Small intestine (tissue), 7 donors: Measurements from ENCODE around the gene RAB29. TPM values are rescaled to one million over a fixed set of nuclear protein-coding genes. Genes with fewer than 3 reads are reported as not detected.

Experiments
- DNase-seq, 2 donors: peaks; one replicate each; pipeline versions ENCODE4 v3.0.0 to v3.0.0-alpha.2; 2013
- FAIRE-seq: peaks from 2 replicates; lab custom pipeline; 2012; peaks lifted over from hg19 to GRCh38; lab: Jason Lieb, UNC
- H3K27ac ChIP-seq, 3 donors: one replicate each; pipeline ENCODE4 v1.5.1; 2013; ENCODE audit warnings: low read length in 2 of 3, mild to moderate bottlenecking in 2 of 3, control low read depth in 1 of 3, inconsistent platforms in 1 of 3, low read depth in 1 of 3, moderate library complexity in 1 of 3
- H3K27me3 ChIP-seq, 3 donors: one replicate each; pipeline ENCODE4 v1.6.1; 2013; ENCODE audit warnings: low read length in 3 of 3, inconsistent platforms in 1 of 3; ENCODE audit not compliant: control insufficient read depth in 3 of 3, insufficient read depth in 3 of 3
- H3K36me3 ChIP-seq, 3 donors: one replicate each; pipeline ENCODE4 v1.6.1; 2013; ENCODE audit warnings: low read length in 3 of 3, inconsistent platforms in 1 of 3, low read depth in 1 of 3, mild to moderate bottlenecking in 1 of 3, moderate library complexity in 1 of 3; ENCODE audit not compliant: control insufficient read depth in 3 of 3, insufficient read depth in 2 of 3
- H3K4me1 ChIP-seq, 3 donors: one replicate each; pipeline ENCODE4 v1.6.1; 2013; ENCODE audit warnings: low read length in 2 of 3, inconsistent platforms in 1 of 3, low read depth in 1 of 3, mild to moderate bottlenecking in 1 of 3, moderate library complexity in 1 of 3; ENCODE audit not compliant: control insufficient read depth in 3 of 3, insufficient read depth in 2 of 3
- H3K4me3 ChIP-seq, 3 donors: one replicate each; pipeline ENCODE4 v1.5.1; 2013; ENCODE audit warnings: low read length in 3 of 3, control low read depth in 1 of 3, inconsistent platforms in 1 of 3, low read depth in 1 of 3, mild to moderate bottlenecking in 1 of 3, moderate library complexity in 1 of 3
- H3K9me3 ChIP-seq, 2 donors: one replicate each; pipeline ENCODE4 v1.6.1; 2013; ENCODE audit warnings: low read depth in 1 of 2, low read length in 1 of 2; ENCODE audit not compliant: control insufficient read depth in 2 of 2, insufficient read depth in 1 of 2
- WGBS, 3 donors: extraction: QIAGEN DNeasy Blood & Tissue Kit; methylation state at CpG; one replicate each; pipeline ENCODE4 v1.1.7; 2013; 5-methylcytosine and 5-hydroxymethylcytosine counted together
- polyA plus RNA-seq, 4 donors: library from polyadenylated mRNA; stranded (reverse) in 3 of 4; unstranded in 1 of 4; fragments of 200-250 nt in 3 of 4; fragments of 120-200 nt in 1 of 4; gene quantifications; one replicate each; pipeline versions ENCODE4 v1.2.1 to v1.2.3, GENCODE V29; 2013
- donor health status: healthy with polysubstance abuse.
- donor health status: control.
- donor health status: control.
- donor health status: Bipolar disorder and iron deficiency.
- donor health status: healthy.

RAB29 gene
- polyA plus RNA-seq, 4 donors = 7.4 to 152 (median 8.9) TPM

DNA sequence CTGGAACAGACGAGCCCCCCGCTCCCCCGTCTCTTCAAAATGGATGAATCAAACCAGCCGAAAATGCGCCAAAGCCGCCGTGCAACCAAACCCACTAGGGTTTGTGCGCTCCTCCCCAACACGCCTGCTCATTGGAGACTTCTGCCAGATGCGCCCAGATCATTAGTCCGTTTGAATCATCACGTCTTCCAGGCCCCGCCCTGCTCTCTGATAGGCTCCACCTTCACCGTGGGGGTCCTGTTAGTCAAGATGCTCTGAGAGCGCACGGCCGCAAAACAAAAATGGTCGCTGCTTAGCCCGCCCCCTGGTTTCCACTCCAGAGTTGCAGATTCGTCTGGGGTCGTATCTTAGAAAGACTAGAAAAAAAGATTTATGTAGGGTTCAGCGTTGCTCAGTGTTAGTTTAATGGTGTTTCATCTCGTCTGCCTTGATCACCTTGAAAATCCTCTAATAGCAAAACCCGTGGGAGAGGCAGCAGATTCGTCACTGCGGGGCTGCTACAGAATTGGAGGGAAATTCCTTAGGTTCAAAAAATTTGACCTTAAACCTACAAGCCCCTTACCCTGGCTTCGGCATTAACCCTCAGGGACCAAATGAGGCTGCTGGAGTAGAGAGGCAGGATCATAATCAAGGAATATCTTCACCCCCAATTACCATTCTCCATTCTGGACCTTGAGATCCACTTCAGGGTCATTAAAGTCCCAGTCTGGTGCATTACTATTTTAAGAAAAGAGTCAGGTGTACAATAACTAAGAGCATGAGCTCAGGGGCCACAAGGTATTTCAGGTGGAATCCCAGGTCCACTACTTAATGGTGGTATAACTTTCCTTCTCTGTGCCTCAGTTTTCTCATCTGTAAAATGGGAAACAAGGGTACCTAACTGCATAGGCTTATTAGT is 24.9 kb downstream of the RAB29 start, which contains the start of gene NUCKS1:
TSS of gene NUCKS1 (minus strand) at position 45 of the 898 bp plus-strand sequence. CDS start 209 bp downstream, outside the sequence.
- Histone ChIP-seq H3K4me1 (peaks cover 0 to 9% (median 9%) of the 10 kb centered on the region in 3 donors), H3K4me3 (peak within 1 kb of the TSS; percentile 92 to 99 (median 94)), H3K9me3 (no peaks in the 10 kb centered on the region), H3K27ac (peak within 1 kb of the TSS; percentile 95 to 99 (median 97)), H3K36me3 (no peaks in the 10 kb centered on the region), H3K27me3 (no peaks in the 10 kb centered on the region)
- 0 to 1% (median 1%) methylated on average over 27 of the region's 27 CpGs for WGBS, 3 donors
- DNase-seq = peak; percentile 98 to 99
- no peak for FAIRE-seq

GRCh38 chr1:205749234-205750137 is 25.8 kb downstream of the RAB29 start:
- Histone ChIP-seq H3K27me3 (no peaks in the 10 kb centered on the region), H3K36me3 (no peaks in the 10 kb centered on the region), H3K4me1 (peaks cover 3 to 14% (median 9%) of the 10 kb centered on the region in 3 donors), H3K4me3 (peak overlapping the region; percentile 92 to 99 (median 94)), H3K27ac (peak overlapping the region; percentile 95 to 99 (median 97)), H3K9me3 (no peaks in the 10 kb centered on the region)
- peak; percentile 95 to 98 for DNase-seq
- FAIRE-seq = no peak
- WGBS, 3 donors = 0 to 1% (median 1%) methylated on average over 34 to 81 of the region's 81 CpGs

DNA sequence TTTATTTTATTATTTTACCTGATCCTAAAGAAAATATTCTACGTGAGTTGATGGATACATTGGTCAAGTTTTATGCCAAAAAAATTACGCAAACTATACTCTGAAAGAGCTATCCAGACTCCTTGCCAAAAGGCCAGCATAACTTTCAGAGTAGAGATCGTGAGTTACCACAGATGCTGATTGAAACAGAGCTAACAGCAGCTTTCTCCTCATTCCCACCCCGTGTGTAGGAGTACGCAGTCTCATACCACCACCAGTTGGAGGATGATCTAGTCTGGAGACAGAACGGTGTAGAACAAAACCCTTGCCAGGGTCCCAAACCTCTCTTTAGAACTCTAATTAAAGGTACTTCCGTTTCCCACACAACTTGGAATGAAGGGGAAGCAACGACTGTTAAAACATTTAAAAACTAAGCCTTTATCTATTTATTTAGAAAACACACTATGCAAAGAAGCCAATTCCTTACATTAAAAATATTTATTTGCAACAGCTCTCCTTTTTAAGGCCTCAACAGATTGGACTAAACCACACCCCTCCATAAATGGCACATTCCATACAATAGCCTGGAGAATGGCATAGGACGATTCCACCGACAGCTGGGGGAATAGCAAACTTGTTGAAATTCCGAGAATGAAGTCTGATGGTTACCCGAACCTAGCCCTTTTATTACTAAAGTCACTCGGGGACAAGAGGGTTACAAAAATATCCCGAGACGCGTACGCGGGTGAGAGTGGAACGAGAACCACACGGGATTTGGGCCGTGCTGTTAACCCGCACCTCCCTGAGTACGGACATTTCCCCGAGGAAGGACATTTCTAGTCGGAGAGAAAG is 26.7 kb downstream of the RAB29 start:
- H3K4me1 ChIP-seq = peaks cover 3 to 14% (median 9%) of the 10 kb centered on the region in 3 donors
- peak overlapping the region; percentile 92 to 99 (median 94) for H3K4me3 ChIP-seq
- 0 to 1% (median 0%) methylated on average over 24 to 25 of the region's 25 CpGs for WGBS, 3 donors
- FAIRE-seq (no peak), DNase-seq (peak in 1 of 2 donors; percentile 73)
- H3K27me3 ChIP-seq = no peaks in the 10 kb centered on the region
- no peaks in the 10 kb centered on the region for H3K36me3 ChIP-seq
- H3K9me3 ChIP-seq = no peaks in the 10 kb centered on the region
- peak overlapping the region; percentile 95 to 99 (median 97) for H3K27ac ChIP-seq

GRCh38 chr1:205746757-205747412 is 28.4 kb downstream of the RAB29 start:
- H3K36me3 ChIP-seq = no peaks in the 10 kb centered on the region
- no peak for DNase-seq
- H3K4me3 ChIP-seq = no peak overlapping the region
- no peaks in the 10 kb centered on the region for H3K9me3 ChIP-seq
- FAIRE-seq = no peak
- peak overlapping the region in 1 of 3 donors; percentile 14 for H3K27ac ChIP-seq
- WGBS, 3 donors = 34 to 56% (median 39%) methylated on average over 5 of the region's 5 CpGs
- H3K4me1 ChIP-seq = peaks cover 3 to 23% (median 12%) of the 10 kb centered on the region in 3 donors
- no peaks in the 10 kb centered on the region for H3K27me3 ChIP-seq

DNA sequence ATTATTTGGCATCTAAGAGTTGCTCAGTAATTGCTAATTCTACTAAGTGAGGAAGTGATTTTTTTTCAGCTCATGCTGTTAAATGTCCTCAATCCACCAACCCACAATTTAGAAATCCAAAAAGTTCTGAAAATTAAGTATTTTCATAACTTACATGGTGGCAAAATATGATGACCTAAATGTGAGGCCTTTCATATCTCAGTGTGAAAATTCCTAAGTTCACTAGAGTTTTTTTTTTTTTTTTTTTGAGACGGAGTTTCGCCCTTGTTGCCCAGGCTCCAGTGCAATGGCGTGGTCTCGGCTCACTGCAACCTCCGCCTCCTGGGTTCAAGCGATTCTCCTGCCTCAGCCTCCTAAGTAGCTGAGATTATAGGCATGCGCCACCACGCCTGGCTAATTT is 30.9 kb downstream of the RAB29 start:
- no peak overlapping the region for H3K27ac ChIP-seq
- FAIRE-seq (no peak), DNase-seq (no peak)
- H3K4me3 ChIP-seq = no peak overlapping the region
- peaks cover 0 to 11% (median 0%) of the 10 kb centered on the region in 3 donors for H3K36me3 ChIP-seq
- 91 to 99% (median 92%) methylated on average over 7 to 8 of the region's 8 CpGs for WGBS, 3 donors
- peaks cover 3 to 29% (median 13%) of the 10 kb centered on the region in 3 donors for H3K4me1 ChIP-seq
- H3K27me3 ChIP-seq = no peaks in the 10 kb centered on the region
- H3K9me3 ChIP-seq = no peaks in the 10 kb centered on the region

DNA sequence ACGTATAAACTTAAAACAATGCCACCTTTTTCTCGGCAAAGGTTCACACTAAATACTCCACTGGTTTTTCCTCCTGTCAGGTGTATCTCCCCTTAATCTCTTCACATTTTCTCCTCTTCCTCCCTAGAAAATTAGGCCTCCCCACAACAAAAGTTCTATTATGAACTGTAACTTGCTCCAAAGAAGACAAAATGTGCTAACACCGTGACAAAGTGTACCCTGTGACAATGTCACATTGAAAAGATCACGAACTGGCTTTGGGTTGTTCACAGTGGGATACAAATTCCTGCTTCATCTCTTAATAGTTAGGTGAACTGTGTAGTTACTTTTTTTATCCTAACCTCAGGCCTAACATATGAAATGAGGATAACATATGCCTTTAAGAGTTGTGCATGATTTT is 31.3 kb downstream of the RAB29 start:
- DNase-seq = no peak
- FAIRE-seq = no peak
- peaks cover 0 to 12% (median 0%) of the 10 kb centered on the region in 3 donors for H3K36me3 ChIP-seq
- H3K27ac ChIP-seq = no peak overlapping the region
- H3K27me3 ChIP-seq = no peaks in the 10 kb centered on the region
- no peak overlapping the region for H3K4me3 ChIP-seq
- peaks cover 3 to 29% (median 13%) of the 10 kb centered on the region in 3 donors for H3K4me1 ChIP-seq
- H3K9me3 ChIP-seq = no peaks in the 10 kb centered on the region
- WGBS, 3 donors = 33 to 45% (median 44%) methylated on average over 4 of the region's 4 CpGs

DNA sequence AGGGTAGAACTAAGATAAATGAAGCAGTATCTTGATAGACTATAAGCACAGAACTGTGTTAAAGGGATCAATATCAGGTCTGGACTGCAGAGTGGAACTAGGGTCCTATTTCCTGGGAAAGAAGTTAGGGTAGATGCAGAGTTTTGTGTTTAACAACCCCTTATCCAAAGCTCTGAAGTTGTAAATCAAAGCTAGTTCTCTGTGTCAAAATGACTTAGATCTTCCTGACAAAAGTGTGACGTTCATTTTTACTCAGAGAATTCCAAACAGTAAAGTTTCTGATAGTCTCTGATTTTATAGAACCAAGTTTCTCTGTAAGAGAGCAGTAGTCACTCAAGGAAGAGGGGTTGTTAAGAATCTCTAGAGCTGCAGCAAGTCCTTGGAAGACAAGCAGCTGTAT is 33.6 kb downstream of the RAB29 start:
- Histone ChIP-seq H3K9me3 (no peaks in the 10 kb centered on the region), H3K27ac (no peak overlapping the region), H3K4me1 (peaks cover 3 to 21% (median 7%) of the 10 kb centered on the region in 3 donors), H3K36me3 (peaks cover 0 to 21% (median 0%) of the 10 kb centered on the region in 3 donors), H3K27me3 (no peaks in the 10 kb centered on the region), H3K4me3 (no peak overlapping the region)
- DNase-seq = no peak
- no peak for FAIRE-seq
- WGBS, 3 donors = 34 to 47% (median 43%) methylated on average over 1 of the region's 1 CpG
